Panc1 (cell line): ENCODE measurements around the gene PCDH7. TPM values are rescaled to one million over a fixed set of nuclear protein-coding genes. Genes with fewer than 3 reads are reported as not detected.

ENCODE experiments used
- ATAC-seq: fragments of 200-7000 bp; cut with Tn5 transposase; 2 replicates; pipeline ENCODE4 v1.9.1; 2020; ENCODE audit warnings: mild to moderate bottlenecking, moderate library complexity
- BruUV-seq: library from RNA; stranded (reverse); fragments of 400-500 nt; replicated peaks from 2 replicates; lab custom pipeline; 2021; lab: Mats Ljungman, UMichigan
- CTCF ChIA-PET: fragments of 300-600 bp; sonication (Branson Sonifier 250); formaldehyde crosslinking; loops from one replicate; lab custom pipeline; 2022; ENCODE audit warnings: antibody characterized with exemption; lab: Charles Lee
- POLR2A ChIA-PET: fragments of 300-600 bp; sonication (Branson Sonifier 250); formaldehyde crosslinking; loops from one replicate; lab custom pipeline; 2022; ENCODE audit warnings: antibody characterized with exemption; lab: Charles Lee
- DNase-seq: peaks from one replicate; pipeline ENCODE4 v3.0.0-alpha.2; 2010; ENCODE audit warnings: low read depth, low spot score
- H3K27ac ChIP-seq: 2 replicates; pipeline ENCODE4 v1.5.1; 2011; ENCODE audit warnings: mild to moderate bottlenecking, low read length, inconsistent platforms
- H3K27me3 ChIP-seq: fragments of 200-500 bp; sonication (Bioruptor generic); 2 replicates; pipeline ENCODE4 v1.6.0; 2014; ENCODE audit warnings: low read length, inconsistent platforms; ENCODE audit not compliant: control insufficient read depth, insufficient read depth
- H3K36me3 ChIP-seq: fragments of 200-500 bp; sonication (Bioruptor generic); 2 replicates; pipeline ENCODE4 v1.5.1; 2014; ENCODE audit warnings: inconsistent platforms, mild to moderate bottlenecking, low read length, moderate library complexity; ENCODE audit not compliant: control insufficient read depth, insufficient read depth
- H3K4me1 ChIP-seq: 2 replicates; pipeline ENCODE4 v1.5.1; 2011; ENCODE audit warnings: inconsistent platforms, mild to moderate bottlenecking, low read length, moderate library complexity; ENCODE audit not compliant: control insufficient read depth, insufficient read depth
- H3K4me3 ChIP-seq, 2 experiments: 2 replicates each; pipeline ENCODE4 v1.5.1; 2011 to 2012; ENCODE audit warnings: low read depth in 2 of 2, low read length in 2 of 2, mild to moderate bottlenecking in 2 of 2, inconsistent platforms in 1 of 2, moderate library complexity in 1 of 2
- H3K9me3 ChIP-seq: fragments of 200-500 bp; sonication (Bioruptor generic); 2 replicates; pipeline ENCODE4 v1.5.1; 2014; ENCODE audit warnings: low read depth, mild to moderate bottlenecking, inconsistent platforms, low read length, moderate library complexity; ENCODE audit not compliant: control insufficient read depth, insufficient read depth
- POLR2AphosphoS5 ChIP-seq: IDR thresholded peaks from 2 replicates; pipeline ENCODE4 v1.6.1; 2012; ENCODE audit warnings: mild to moderate bottlenecking, low read depth, low read length, moderate library complexity
- REST ChIP-seq, 2 experiments: IDR thresholded peaks; 2 replicates each; pipeline ENCODE4 v1.6.1; 2011 to 2012; ENCODE audit warnings: low read depth in 2 of 2, control low read depth in 1 of 2, low read length in 1 of 2, mild to moderate bottlenecking in 1 of 2, moderate library complexity in 1 of 2; ENCODE audit not compliant: insufficient read depth in 1 of 2
- SIN3A ChIP-seq: IDR thresholded peaks from 2 replicates; pipeline ENCODE4 v1.6.1; 2012; ENCODE audit warnings: low read depth, mild to moderate bottlenecking, low read length, moderate library complexity, borderline replicate concordance; ENCODE audit not compliant: insufficient read depth
- TCF7L2 ChIP-seq: IDR thresholded peaks from 2 replicates; pipeline ENCODE4 v1.6.1; 2011; ENCODE audit warnings: mild to moderate bottlenecking, low read depth, low read length, inconsistent platforms
- in situ Hi-C: cut with HindIII; loops from 2 replicates; pipeline ENCODE4 v1.10.0; 2016; ENCODE audit warnings: low sequenced_read_pairs, low pct_unique_long_range_greater_than_20kb
- intact Hi-C: fragments of 100-400 bp; cut with micrococcal nuclease; formaldehyde crosslinking; loops from one replicate; pipeline ENCODE4 v1.10.0; 2022; ENCODE audit not compliant: unreplicated experiment
- total RNA-seq: library from RNA; stranded (reverse); gene quantifications from one replicate; pipeline ENCODE4 v1.2.1, GENCODE V29; 2021; ENCODE audit not compliant: unreplicated experiment
- TF ChIP-seq, protein P1 (sequence below): fragments of 450-650 bp; IDR thresholded peaks from 2 replicates; pipeline ENCODE4 v1.5.1; 2017; ENCODE audit warnings: mild to moderate bottlenecking

The PCDH7 gene
- total RNA-seq, 1 experiment from 2014 or later = 31.6 TPM

DNA sequence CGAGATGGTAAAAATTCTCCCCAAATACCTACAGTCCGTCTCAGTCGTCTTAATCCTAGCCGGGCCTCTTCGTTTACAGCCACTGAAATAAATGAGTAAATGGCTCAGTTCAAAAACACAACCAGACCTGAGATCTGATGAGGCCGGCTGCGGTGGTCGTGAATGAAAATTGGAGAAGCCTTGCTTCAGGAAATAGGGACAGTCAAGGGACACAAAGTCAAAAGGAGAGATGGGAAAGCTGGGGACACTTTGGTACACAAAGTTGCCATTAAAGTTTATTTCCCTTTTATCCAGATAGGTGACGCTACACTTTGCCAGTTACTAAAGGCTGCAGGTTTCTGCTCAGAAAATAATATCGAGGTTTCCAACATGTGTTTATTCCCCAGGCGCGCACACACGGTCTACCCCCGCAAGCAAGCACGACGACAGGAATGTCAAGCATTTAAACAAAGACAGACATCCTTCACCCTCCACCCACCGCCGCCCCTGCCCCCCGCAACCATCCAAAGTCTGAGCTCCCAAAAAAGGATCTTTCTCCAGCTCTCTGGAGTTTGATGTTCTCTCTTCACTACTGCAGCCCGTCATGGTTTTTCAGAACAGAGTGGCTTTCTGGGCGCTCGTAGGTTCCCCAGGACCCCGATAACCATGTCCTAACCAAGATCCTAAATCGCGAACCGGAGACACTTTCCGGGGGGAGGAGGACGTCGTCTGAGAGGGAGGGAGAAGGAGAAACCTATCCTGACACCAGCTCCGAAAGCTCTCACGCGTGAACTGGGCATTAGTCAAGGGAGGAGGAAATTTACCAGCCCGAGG is 1.3 kb upstream of the PCDH7 start:
- H3K27me3 ChIP-seq = no peaks in the 10 kb centered on the region
- intact Hi-C loops = loop anchor here (10.0 kb wide), 1 partner anchor 1396 kb away; no protein-coding TSS in a partner anchor
- H3K9me3 ChIP-seq = no peaks in the 10 kb centered on the region
- in situ Hi-C loops = no loop called here
- TF ChIP-seq, protein P1, sequence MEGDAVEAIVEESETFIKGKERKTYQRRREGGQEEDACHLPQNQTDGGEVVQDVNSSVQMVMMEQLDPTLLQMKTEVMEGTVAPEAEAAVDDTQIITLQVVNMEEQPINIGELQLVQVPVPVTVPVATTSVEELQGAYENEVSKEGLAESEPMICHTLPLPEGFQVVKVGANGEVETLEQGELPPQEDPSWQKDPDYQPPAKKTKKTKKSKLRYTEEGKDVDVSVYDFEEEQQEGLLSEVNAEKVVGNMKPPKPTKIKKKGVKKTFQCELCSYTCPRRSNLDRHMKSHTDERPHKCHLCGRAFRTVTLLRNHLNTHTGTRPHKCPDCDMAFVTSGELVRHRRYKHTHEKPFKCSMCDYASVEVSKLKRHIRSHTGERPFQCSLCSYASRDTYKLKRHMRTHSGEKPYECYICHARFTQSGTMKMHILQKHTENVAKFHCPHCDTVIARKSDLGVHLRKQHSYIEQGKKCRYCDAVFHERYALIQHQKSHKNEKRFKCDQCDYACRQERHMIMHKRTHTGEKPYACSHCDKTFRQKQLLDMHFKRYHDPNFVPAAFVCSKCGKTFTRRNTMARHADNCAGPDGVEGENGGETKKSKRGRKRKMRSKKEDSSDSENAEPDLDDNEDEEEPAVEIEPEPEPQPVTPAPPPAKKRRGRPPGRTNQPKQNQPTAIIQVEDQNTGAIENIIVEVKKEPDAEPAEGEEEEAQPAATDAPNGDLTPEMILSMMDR = peak; percentile 51; the same call in 1 of the 2 replicates
- TF ChIP-seq POLR2AphosphoS5 (no peak), SIN3A (no peak), REST (IDR thresholded peaks at IDR 0.05; ENCODE audit: insufficient read depth in 1 of 2, low read depth in 2 of 2, low read length in 1 of 2) (no peak), TCF7L2 (no peak)
- DNase-seq (no peak), ATAC-seq (no peak)
- no peaks in the 10 kb centered on the region for H3K36me3 ChIP-seq
- CTCF ChIA-PET = interaction anchor here (0.6 to 0.8 kb wide), 4 partner anchors 10 to 1532 kb away, joined by 3 to 6 read pairs (median 4); no protein-coding TSS in a partner anchor
- peak overlapping the region; percentile 59 to 74 for H3K4me3 ChIP-seq
- H3K4me1 ChIP-seq = peaks cover 6% of the 10 kb centered on the region
- BruUV-seq = no TSS peak
- POLR2A ChIA-PET = interaction anchor here (0.6 kb wide), 1 partner anchor 1088 kb away, joined by 7 read pairs; no protein-coding TSS in a partner anchor
- H3K27ac ChIP-seq = peak overlapping the region; percentile 81

- POLR2A ChIA-PET = interaction anchor here (0.6 kb wide), 1 partner anchor 1088 kb away, joined by 7 read pairs; no protein-coding TSS in a partner anchor
- DNase-seq (no peak), ATAC-seq (peak; percentile 57)
- Histone ChIP-seq H3K4me1 (peaks cover 3% of the 10 kb centered on the region), H3K4me3 (peak overlapping the region; percentile 59 to 74), H3K27me3 (no peaks in the 10 kb centered on the region), H3K36me3 (no peaks in the 10 kb centered on the region), H3K27ac (peak overlapping the region; percentile 81), H3K9me3 (no peaks in the 10 kb centered on the region)
- intact Hi-C loops = loop anchor here (10.0 kb wide), 1 partner anchor 1395 kb away; no protein-coding TSS in a partner anchor
- CTCF ChIA-PET = interaction anchor here (0.6 to 0.8 kb wide), 5 partner anchors 9 to 1532 kb away, joined by 3 to 6 read pairs (median 4); no protein-coding TSS in a partner anchor
- in situ Hi-C loops = no loop called here
- TF ChIP-seq TCF7L2 (0 out of 2 replicates have a peak, but pooled peaks have one; percentile 16), REST (IDR thresholded peaks at IDR 0.05; ENCODE audit: insufficient read depth in 1 of 2, low read depth in 2 of 2, low read length in 1 of 2) (no peak)
- BruUV-seq = no TSS peak
Observed at GRCh38 chr4:30719454-30720020, 632 bp upstream of the PCDH7 start.
